Cardiac atrium fibroblast (primary cell): ENCODE measurements around the gene CDKN2B. TPM values are rescaled to one million over a fixed set of nuclear protein-coding genes. Genes with fewer than 3 reads are reported as not detected.

Experiments used
- total RNA-seq: library from RNA; depleted of rRNA; stranded (reverse); fragments of >200 nt; gene quantifications from 2 replicates; pipeline ENCODE4 v1.2.3, GENCODE V29; 2015

Gene CDKN2B, protein sequence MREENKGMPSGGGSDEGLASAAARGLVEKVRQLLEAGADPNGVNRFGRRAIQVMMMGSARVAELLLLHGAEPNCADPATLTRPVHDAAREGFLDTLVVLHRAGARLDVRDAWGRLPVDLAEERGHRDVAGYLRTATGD
- 5.1 and 16.8 TPM in 2 replicates for total RNA-seq

GRCh38 chr9:22008717-22009505, at the start of gene CDKN2B:
Gene CDKN2B, minus strand, starts transcription at chr9:22009305. Its CDS starts 352 bp downstream, at chr9:22008953.

GRCh38 chr9:21994556-21995005, 14.5 kb downstream of the CDKN2B start, which contains the start of gene CDKN2B-AS1:
Gene CDKN2B-AS1, plus strand, starts transcription at chr9:21994791.

DNA sequence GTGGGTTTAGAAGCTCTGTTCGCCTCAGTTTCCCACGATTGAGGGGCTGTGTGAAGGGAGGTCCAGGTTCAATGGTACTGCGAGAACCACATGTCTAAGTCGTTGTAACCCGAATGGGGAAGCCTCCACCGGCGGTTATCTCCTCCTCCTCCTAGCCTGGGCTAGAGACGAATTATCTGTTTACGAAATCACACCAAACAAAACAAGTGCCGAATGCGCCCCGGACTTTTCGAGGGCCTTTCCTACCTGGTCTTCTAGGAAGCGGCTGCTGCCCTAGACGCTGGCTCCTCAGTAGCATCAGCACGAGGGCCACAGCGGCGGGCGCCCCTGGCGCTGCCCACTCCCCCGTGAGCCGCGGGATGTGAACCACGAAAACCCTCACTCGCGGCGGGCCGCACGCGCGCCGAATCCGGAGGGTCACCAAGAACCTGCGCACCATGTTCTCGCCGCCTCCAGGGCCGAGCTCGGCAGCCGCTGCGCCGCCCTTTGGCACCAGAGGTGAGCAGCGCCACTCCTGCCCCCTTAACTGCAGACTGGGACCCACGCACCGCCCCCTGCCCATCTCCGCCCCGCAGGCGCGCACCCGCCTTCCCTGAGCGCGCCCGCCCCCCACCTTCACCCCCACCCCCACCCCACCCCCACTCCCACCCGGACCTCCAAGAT, 15.1 kb downstream of the CDKN2B start, which contains the start of gene CDKN2A:
Gene CDKN2A (minus strand): TSS at position 500 of the 663 bp plus-strand sequence.

Other genes with a start within 250 kb of the CDKN2B start
- 22.7 and 24.4 TPM in 2 replicates for gene MTAP, start 206.7 kb downstream of the CDKN2B start, total RNA-seq
- gene CDKN2A, start 14.9 kb downstream of the CDKN2B start, total RNA-seq = 8.7 and 11.8 TPM in 2 replicates
- gene CDKN2B-AS1, start 14.5 kb downstream of the CDKN2B start, total RNA-seq = 0.16 and 0.18 TPM in 2 replicates